Sigmoid colon (tissue), 7 donors: Measurements from ENCODE around the gene MAPK8IP2. TPM values are rescaled to one million over a fixed set of nuclear protein-coding genes. Genes with fewer than 3 reads are reported as not detected.
"Not testable (repeated sequence)": the region's sequence is repeated elsewhere in the genome, so short reads cannot be mapped to it uniquely, and the experiment has no call there.

Experiments used
- DNase-seq: peaks from one replicate; pipeline ENCODE4 v3.0.0-alpha.2; 2019
- H3K27ac ChIP-seq, 4 donors: fragments of 200-600 bp; sonication (generic); one replicate each; pipeline ENCODE4 v1.5.1; 2016 to 2019; ENCODE audit warnings: mild to moderate bottlenecking in 1 of 4
- H3K27me3 ChIP-seq, 3 donors: fragments of 200-600 bp; sonication (generic); one replicate each; pipeline ENCODE4 v1.5.1; 2019; ENCODE audit warnings: mild to moderate bottlenecking in 1 of 3
- H3K36me3 ChIP-seq, 4 donors: fragments of 200-600 bp; sonication (generic); one replicate each; pipeline ENCODE4 v1.5.1; 2016 to 2019
- H3K4me1 ChIP-seq, 4 donors: fragments of 200-600 bp; sonication (generic); one replicate each; pipeline ENCODE4 v1.5.1; 2017 to 2019
- H3K4me3 ChIP-seq, 4 donors: fragments of 200-600 bp; sonication (generic); one replicate each; pipeline ENCODE4 v1.5.1; 2017 to 2019; ENCODE audit warnings: mild to moderate bottlenecking in 2 of 4, moderate library complexity in 1 of 4
- H3K9me3 ChIP-seq, 4 donors: fragments of 200-600 bp in 3 of 4; sonication (generic) in 3 of 4; one replicate each; pipeline versions ENCODE4 v1.5.1 to v1.6.1; 2013 to 2019
- CTCF ChIP-seq, 4 experiments: fragments of 450-650 bp in 3 of 4; fragments of 200-600 bp in 1 of 4; IDR thresholded peaks; one replicate each; pipeline ENCODE4 v1.5.1; 2016 to 2019; ENCODE audit warnings: antibody characterized with exemption in 4 of 4, mild to moderate bottlenecking in 3 of 4, moderate library complexity in 2 of 4
- EP300 ChIP-seq, 4 donors: sonication (generic); formaldehyde crosslinking; IDR thresholded peaks; one replicate each; pipeline ENCODE4 v1.6.1; 2017; ENCODE audit warnings: antibody characterized with exemption in 4 of 4
- POLR2A ChIP-seq, 2 donors: fragments of 450-650 bp; IDR thresholded peaks; one replicate each; pipeline ENCODE4 v1.6.1; 2016; ENCODE audit warnings: antibody characterized with exemption in 2 of 2, mild to moderate bottlenecking in 2 of 2, moderate library complexity in 2 of 2
- POLR2AphosphoS5 ChIP-seq, 4 donors: sonication (generic); formaldehyde crosslinking; IDR thresholded peaks; one replicate each; pipeline ENCODE4 v1.6.1; 2017; ENCODE audit warnings: antibody characterized with exemption in 4 of 4
- WGBS, 2 donors: extraction: QIAGEN DNeasy Blood & Tissue Kit; methylation state at CpG; one replicate each; pipeline ENCODE4 v1.1.7; 2013; 5-methylcytosine and 5-hydroxymethylcytosine counted together
- intact Hi-C: fragments of 100-400 bp; cut with DNase I; formaldehyde crosslinking; loops from one replicate; pipeline ENCODE4 v1.15.1; 2023
- polyA plus RNA-seq, 3 donors: library from polyadenylated mRNA; stranded (reverse); fragments of 200-250 nt; gene quantifications; one replicate each; pipeline ENCODE4 v1.2.3, GENCODE V29; 2013
- total RNA-seq, 4 donors: library from RNA; depleted of rRNA; stranded (reverse); fragments of >200 nt; gene quantifications; one replicate each; pipeline ENCODE4 v1.1.0, GENCODE V29; 2016
- donor health status: healthy with polysubstance abuse.
- donor health status: Bipolar disorder and iron deficiency.
- donor health status: healthy.

The MAPK8IP2 gene
- total and polyA plus RNA-seq, 7 donors, result under 0.01 to 2.9 (median 1.8) TPM

GRCh38 chr22:50633086-50633485 lies 32.5 kb downstream of the MAPK8IP2 start:
- TF ChIP-seq CTCF (IDR thresholded peaks at IDR 0.05) (no peak), POLR2A (IDR thresholded peaks at IDR 0.05) (no peak), POLR2AphosphoS5 (IDR thresholded peaks at IDR 0.05) (no peak), EP300 (IDR thresholded peaks at IDR 0.05) (no peak)
- Histone ChIP-seq H3K4me3 (no peak overlapping the region), H3K4me1 (peaks cover 0 to 8% (median 7%) of the 10 kb centered on the region in 4 donors), H3K27ac (no peak overlapping the region), H3K36me3 (no peaks in the 10 kb centered on the region), H3K9me3 (no peaks in the 10 kb centered on the region), H3K27me3 (no peaks in the 10 kb centered on the region)
- 90 to 94% methylated on average over 5 of the region's 5 CpGs for WGBS, 2 donors
- no peak for DNase-seq
- intact Hi-C loops, result no loop called here

- Histone ChIP-seq H3K27me3 (no peaks in the 10 kb centered on the region), H3K4me3 (no peak overlapping the region), H3K27ac (no peak overlapping the region), H3K4me1 (peaks cover 0 to 3% (median 3%) of the 10 kb centered on the region in 4 donors), H3K9me3 (no peaks in the 10 kb centered on the region), H3K36me3 (no peaks in the 10 kb centered on the region)
- TF ChIP-seq EP300 (IDR thresholded peaks at IDR 0.05) (no peak), POLR2A (IDR thresholded peaks at IDR 0.05) (no peak), POLR2AphosphoS5 (IDR thresholded peaks at IDR 0.05) (no peak), CTCF (IDR thresholded peaks at IDR 0.05) (no peak)
- intact Hi-C loops, result no loop called here
- DNase-seq, result no peak
- 91 to 92% methylated on average over 11 of the region's 11 CpGs for WGBS, 2 donors
Measured at GRCh38 chr22:50633771-50634170, 33.2 kb downstream of the MAPK8IP2 start.

GRCh38 chr22:50635591-50635990 lies 35.0 kb downstream of the MAPK8IP2 start:
- Histone ChIP-seq H3K4me3 (no peak overlapping the region), H3K4me1 (no peaks in the 10 kb centered on the region), H3K36me3 (no peaks in the 10 kb centered on the region), H3K27ac (no peak overlapping the region), H3K9me3 (no peaks in the 10 kb centered on the region), H3K27me3 (no peaks in the 10 kb centered on the region)
- 95 to 96% methylated on average over 11 of the region's 11 CpGs for WGBS, 2 donors
- intact Hi-C loops, result no loop called here
- TF ChIP-seq EP300 (IDR thresholded peaks at IDR 0.05) (no peak), POLR2A (IDR thresholded peaks at IDR 0.05) (no peak), CTCF (IDR thresholded peaks at IDR 0.05) (no peak)
- no peak for DNase-seq

- H3K4me3 ChIP-seq, H3K9me3 ChIP-seq, intact Hi-C loops, DNase-seq, H3K36me3 ChIP-seq, H3K27ac ChIP-seq: not testable (repeated sequence)
- WGBS, 2 donors, result 92 to 95% methylated on average over 12 of the region's 12 CpGs
- H3K4me1 ChIP-seq, result peaks cover 0 to 11% (median 2%) of the 10 kb centered on the region in 4 donors
- peaks cover 0 to 41% (median 11%) of the 10 kb centered on the region in 3 donors for H3K27me3 ChIP-seq
Measured at GRCh38 chr22:50640296-50640695, 39.7 kb downstream of the MAPK8IP2 start.

- H3K27ac ChIP-seq, result peak overlapping the region in 1 of 4 donors; percentile 4
- TF ChIP-seq EP300 (IDR thresholded peaks at IDR 0.05) (peak in 1 of 4 donors; percentile 18), POLR2A (IDR thresholded peaks at IDR 0.05) (no peak)
- DNase-seq, result no peak
- peaks cover 0 to 11% (median 2%) of the 10 kb centered on the region in 4 donors for H3K4me1 ChIP-seq
- no peaks in the 10 kb centered on the region for H3K36me3 ChIP-seq
- H3K4me3 ChIP-seq, result no peak overlapping the region
- H3K27me3 ChIP-seq, result peaks cover 0 to 48% (median 13%) of the 10 kb centered on the region in 3 donors
- WGBS, 2 donors, result 85 to 87% methylated on average over 15 of the region's 15 CpGs
- intact Hi-C loops, result no loop called here
- H3K9me3 ChIP-seq, result no peaks in the 10 kb centered on the region
Measured at GRCh38 chr22:50640857-50641647, 40.5 kb downstream of the MAPK8IP2 start.
